HG03558 (cell line): ENCODE results near the gene TPT1.
"Not testable (repeated sequence)": the region's sequence is repeated elsewhere in the genome, so short reads cannot be mapped to it uniquely, and the experiment has no call there.

ENCODE experiments used
- ATAC-seq: cut with Tn5 transposase; IDR thresholded peaks from one replicate; pipeline ENCODE4 v1.9.1; 2021; ENCODE audit warnings: moderate number of reproducible peaks; ENCODE audit not compliant: unreplicated experiment; ENCODE audit errors: extremely low read depth

The TPT1 gene

DNA sequence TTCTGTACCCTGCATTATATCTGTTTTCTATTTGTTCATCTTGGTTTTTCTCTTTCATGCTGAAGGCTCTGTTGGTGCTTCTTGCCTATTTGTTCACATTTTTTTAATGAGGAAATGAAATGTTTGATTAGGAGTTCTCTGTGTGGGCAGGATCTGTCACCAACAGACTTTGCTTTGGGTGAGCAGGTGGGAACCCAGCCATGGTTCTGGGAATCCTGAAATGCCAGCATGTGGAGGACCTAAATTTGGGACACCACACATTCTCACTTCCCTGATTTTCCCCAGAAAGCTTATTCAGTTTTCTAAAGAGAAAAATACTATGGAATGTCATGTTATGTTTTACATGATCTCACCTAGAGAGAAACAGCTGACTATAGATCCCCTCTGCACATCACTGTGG lies 34.0 kb downstream of the TPT1 start:
- ATAC-seq, result no peak

GRCh38 chr13:45305079-45305478 lies 35.9 kb downstream of the TPT1 start:
- ATAC-seq, result no peak

DNA sequence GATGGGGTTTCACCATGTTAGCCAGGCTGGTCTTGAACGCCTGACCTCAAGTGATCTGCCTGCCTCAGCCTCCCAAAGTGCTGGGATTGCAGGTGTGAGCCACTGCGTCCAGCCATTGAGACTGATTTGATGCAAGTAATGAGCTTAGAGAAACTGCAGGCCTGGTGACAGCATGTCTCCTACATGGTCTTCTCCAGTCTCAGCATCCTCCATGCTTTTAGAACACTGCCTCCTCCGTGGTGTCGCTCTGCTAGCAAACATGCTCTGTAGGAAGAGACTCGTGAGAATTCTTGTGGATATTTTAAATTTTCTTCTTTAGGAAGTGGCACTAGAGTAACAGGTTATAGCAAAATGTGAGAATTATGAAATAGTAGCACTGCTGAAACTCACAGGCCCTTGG lies 37.1 kb downstream of the TPT1 start:
- ATAC-seq, result no peak

DNA sequence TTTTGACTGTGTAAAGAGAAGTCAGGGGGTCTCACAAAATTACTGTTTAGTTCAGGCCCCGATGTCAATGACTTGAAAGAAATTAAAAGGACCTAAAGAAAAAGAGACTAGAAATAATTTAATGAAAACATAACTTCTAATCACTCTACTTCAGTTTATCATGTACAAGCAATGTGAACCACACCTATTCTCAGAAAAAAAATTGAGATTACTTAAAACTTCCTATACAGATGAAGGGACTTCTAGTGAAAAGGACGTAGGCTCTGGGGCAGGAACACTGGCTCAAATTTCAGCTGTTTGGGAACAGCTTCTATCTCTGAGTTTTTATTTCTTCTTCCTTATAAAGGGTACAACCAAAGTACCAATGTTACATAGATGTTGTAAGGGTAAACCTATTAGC lies 38.0 kb downstream of the TPT1 start:
- ATAC-seq, result no peak

DNA sequence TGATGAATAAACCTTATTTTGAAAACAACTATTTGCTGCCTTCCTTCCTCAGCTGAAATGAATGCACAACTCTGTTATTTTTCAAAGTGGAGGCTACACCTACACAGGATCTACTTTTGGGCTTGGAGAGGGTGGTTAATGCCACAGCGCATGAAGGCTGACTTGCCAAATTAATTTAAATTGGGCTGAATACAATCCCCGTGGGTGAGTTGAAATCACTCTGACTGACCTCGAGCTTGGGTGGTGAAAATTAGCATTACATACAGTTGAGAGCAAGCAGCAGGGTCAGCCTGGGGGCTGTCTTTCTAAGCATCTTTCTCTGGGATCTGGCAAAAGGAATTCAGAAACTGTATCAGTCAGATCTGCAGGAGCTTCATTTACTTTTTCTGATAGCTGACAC lies 38.5 kb downstream of the TPT1 start:
- no peak for ATAC-seq

DNA sequence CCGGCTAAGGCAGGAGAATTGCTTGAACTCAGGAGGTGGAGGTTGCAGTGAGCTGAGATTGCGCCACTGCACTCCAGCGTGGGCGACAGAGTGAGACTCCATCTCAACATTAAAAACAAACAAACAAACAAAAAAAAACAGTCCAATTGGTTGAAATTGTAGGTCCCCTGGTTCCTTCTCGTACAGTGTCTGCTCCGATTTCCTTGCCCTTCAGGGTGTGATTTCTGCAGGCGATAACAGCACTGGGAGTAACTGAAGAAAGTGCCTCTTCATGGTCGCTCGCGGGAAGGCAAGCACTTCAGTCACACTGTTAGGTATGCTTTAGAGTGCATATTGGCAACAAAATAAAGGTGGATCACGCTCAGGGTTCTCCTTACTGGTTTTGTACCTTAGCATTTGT lies 39.7 kb downstream of the TPT1 start:
- ATAC-seq, result no peak

GRCh38 chr13:45300190-45300985 lies 40.6 kb downstream of the TPT1 start:
- ATAC-seq, result no peak

DNA sequence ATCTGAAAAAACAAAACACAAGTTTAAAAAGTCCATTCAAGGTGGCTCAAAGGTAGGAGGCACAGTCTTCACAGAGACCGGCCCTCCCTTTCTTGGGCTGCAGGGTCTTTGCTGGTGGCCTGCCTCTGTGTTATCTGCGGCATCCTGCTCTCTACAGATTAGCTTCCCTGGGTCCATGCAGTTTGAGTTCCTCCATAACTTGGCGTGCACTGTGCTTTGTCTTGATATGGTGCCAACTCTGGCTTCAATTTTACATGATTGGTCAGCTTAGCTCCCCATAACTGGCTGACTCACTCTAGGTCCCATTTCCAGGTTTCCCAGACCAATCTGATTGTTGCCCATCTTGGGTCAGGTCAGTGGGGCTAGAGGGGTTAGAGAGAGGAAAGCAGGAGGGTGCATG lies 41.8 kb downstream of the TPT1 start:
- no peak for ATAC-seq

- not testable (repeated sequence) for ATAC-seq
Measured at GRCh38 chr13:45298550-45298949, 42.4 kb downstream of the TPT1 start.

DNA sequence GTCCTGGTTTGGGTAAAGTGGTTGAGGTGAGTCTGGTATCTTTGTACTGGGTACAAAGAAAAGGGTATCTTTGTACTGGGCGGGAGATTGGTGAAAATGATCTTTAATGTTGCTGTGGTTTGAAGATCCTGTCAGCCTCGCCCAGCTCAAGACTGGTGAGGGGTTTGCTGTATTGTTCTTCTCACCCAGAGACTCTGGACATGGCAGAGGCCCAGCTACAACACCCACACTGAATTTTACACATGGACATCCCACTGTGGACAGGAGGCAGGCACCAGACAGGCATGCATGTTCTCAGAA lies 42.8 kb downstream of the TPT1 start:
- no peak for ATAC-seq

- ATAC-seq, result no peak
Measured at GRCh38 chr13:45297456-45298205, 43.4 kb downstream of the TPT1 start.

- no peak for ATAC-seq
Measured at GRCh38 chr13:45296259-45296658, 44.7 kb downstream of the TPT1 start.

GRCh38 chr13:45295536-45295935 lies 45.4 kb downstream of the TPT1 start:
- no peak for ATAC-seq

GRCh38 chr13:45292176-45292575 lies 48.8 kb downstream of the TPT1 start:
- ATAC-seq, result no peak

DNA sequence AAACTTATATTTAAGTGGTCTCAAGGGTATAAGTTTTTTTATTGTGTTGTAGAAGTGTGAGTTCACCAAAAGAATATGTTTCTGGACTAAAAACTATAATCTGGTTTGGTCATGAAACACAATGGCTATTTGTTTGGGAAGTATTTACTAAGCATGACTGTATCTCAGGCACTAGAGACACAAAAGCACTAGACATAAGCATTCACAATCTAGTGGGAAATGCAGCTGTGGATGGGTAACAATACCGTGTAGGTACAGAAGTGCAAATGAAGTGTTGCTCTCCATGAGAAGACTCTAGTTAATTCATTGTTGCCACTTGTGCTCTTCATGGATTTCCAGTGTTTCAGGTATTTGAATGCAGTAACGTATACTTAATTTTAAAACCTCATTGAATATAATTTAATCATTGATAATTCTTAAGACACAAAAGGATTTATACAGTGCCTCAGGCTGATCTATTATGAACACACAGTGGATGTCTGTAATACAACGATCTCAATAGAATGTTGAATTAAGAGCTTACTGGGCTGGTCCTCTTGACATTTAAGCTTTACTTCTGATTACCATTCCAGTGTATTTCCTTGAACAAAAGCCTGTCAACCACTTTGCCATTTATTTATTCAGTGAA lies 50.9 kb downstream of the TPT1 start:
- ATAC-seq, result no peak
